Measurements from ENCODE around the gene VAMP4. TPM values are rescaled to one million over a fixed set of nuclear protein-coding genes. Genes with fewer than 3 reads are reported as not detected.
"Not testable (repeated sequence)": the region's sequence is repeated elsewhere in the genome, so short reads cannot be mapped to it uniquely, and the experiment has no call there.

Gene VAMP4
- total RNA-seq, 1 donor from 2014 or later: 5.4 TPM

GRCh38 chr1:171753182-171753581 lies 11.3 kb upstream of the VAMP4 start:
- no peak for DNase-seq (ENCODE audit: low read depth in 2 of 2)

- no peak for DNase-seq (ENCODE audit: low read depth in 2 of 2)
Measured at GRCh38 chr1:171751221-171751620, 9.4 kb upstream of the VAMP4 start.

- DNase-seq (ENCODE audit: low read depth in 2 of 2): no peak
Measured at GRCh38 chr1:171748651-171749050, 6.8 kb upstream of the VAMP4 start.

- no peak for DNase-seq (ENCODE audit: low read depth in 2 of 2)
Measured at GRCh38 chr1:171744986-171745385, 3.1 kb upstream of the VAMP4 start.

GRCh38 chr1:171743081-171743870 lies 1.4 kb upstream of the VAMP4 start:
- DNase-seq (ENCODE audit: low read depth in 2 of 2): peak; percentile 39 to 65

GRCh38 chr1:171742577-171742922 lies 685 bp upstream of the VAMP4 start:
- peak; percentile 35 to 44 for DNase-seq (ENCODE audit: low read depth in 2 of 2)

- DNase-seq (ENCODE audit: low read depth in 2 of 2): peak; percentile 49 to 52
Measured at GRCh38 chr1:171740987-171741871, 636 bp downstream of the VAMP4 start.

- DNase-seq (ENCODE audit: low read depth in 2 of 2): no peak
Measured at GRCh38 chr1:171740356-171740863, 1.5 kb downstream of the VAMP4 start.

GRCh38 chr1:171739656-171740055 lies 2.2 kb downstream of the VAMP4 start:
- peak; percentile 46 to 56 for DNase-seq (ENCODE audit: low read depth in 2 of 2)

- DNase-seq (ENCODE audit: low read depth in 2 of 2): no peak
Measured at GRCh38 chr1:171738911-171739310, 3.0 kb downstream of the VAMP4 start.

GRCh38 chr1:171736196-171736595 lies 5.7 kb downstream of the VAMP4 start:
- no peak for DNase-seq (ENCODE audit: low read depth in 2 of 2)

- DNase-seq (ENCODE audit: low read depth in 2 of 2): peak in 1 of 2 donors; percentile 22
Measured at GRCh38 chr1:171730052-171730451, 11.8 kb downstream of the VAMP4 start.

- no peak for DNase-seq (ENCODE audit: low read depth in 2 of 2)
Measured at GRCh38 chr1:171727778-171728177, 14.1 kb downstream of the VAMP4 start.

GRCh38 chr1:171723180-171723579 lies 18.7 kb downstream of the VAMP4 start:
- not testable (repeated sequence) for DNase-seq (ENCODE audit: low read depth in 2 of 2)

GRCh38 chr1:171718848-171719247 lies 23.0 kb downstream of the VAMP4 start:
- no peak for DNase-seq (ENCODE audit: low read depth in 2 of 2)

GRCh38 chr1:171718216-171718615 lies 23.6 kb downstream of the VAMP4 start:
- DNase-seq (ENCODE audit: low read depth in 2 of 2): no peak

- no peak for DNase-seq (ENCODE audit: low read depth in 2 of 2)
Measured at GRCh38 chr1:171717062-171717718, 24.7 kb downstream of the VAMP4 start.

- peak in 1 of 2 donors; percentile 19 for DNase-seq (ENCODE audit: low read depth in 2 of 2)
Measured at GRCh38 chr1:171716616-171717015, 25.2 kb downstream of the VAMP4 start.

- DNase-seq (ENCODE audit: low read depth in 2 of 2): peak; percentile 9 to 34
Measured at GRCh38 chr1:171715813-171716251, 26.0 kb downstream of the VAMP4 start.

GRCh38 chr1:171712341-171712740 lies 29.5 kb downstream of the VAMP4 start:
- no peak for DNase-seq (ENCODE audit: low read depth in 2 of 2)

GRCh38 chr1:171711643-171712042 lies 30.2 kb downstream of the VAMP4 start:
- DNase-seq (ENCODE audit: low read depth in 2 of 2): no peak

GRCh38 chr1:171707583-171707982 lies 34.3 kb downstream of the VAMP4 start:
- no peak for DNase-seq (ENCODE audit: low read depth in 2 of 2)

Data from lung microvascular endothelial cell (primary cell).